Stimulated activated CD8-positive, alpha-beta memory T cell treated with anti-CD3 and anti-CD28 coated beads, Interleukin-4, amount 100 ng/mL, for 24 hours (primary cell): ENCODE results near the gene GATAD2B.
"Not testable (repeated sequence)": the region's sequence is repeated elsewhere in the genome, so short reads cannot be mapped to it uniquely, and the experiment has no call there.

Experiments used
- DNase-seq: peaks from one replicate; pipeline ENCODE4 v3.0.0-alpha.2; 2020; ENCODE audit warnings: low read depth

GATAD2B gene

GRCh38 chr1:153929981-153930948 is 7.5 kb upstream of the GATAD2B start:
- DNase-seq, result no peak

- no peak for DNase-seq
Observed at GRCh38 chr1:153929426-153929825, 6.7 kb upstream of the GATAD2B start.

GRCh38 chr1:153928791-153929341 is 6.1 kb upstream of the GATAD2B start:
- no peak for DNase-seq

GRCh38 chr1:153928245-153928644 is 5.5 kb upstream of the GATAD2B start:
- DNase-seq, result no peak

- no peak for DNase-seq
Observed at GRCh38 chr1:153926405-153926804, 3.6 kb upstream of the GATAD2B start.

- peak; percentile 51 for DNase-seq
Observed at GRCh38 chr1:153922076-153922971, 448 bp downstream of the GATAD2B start.

GRCh38 chr1:153921803-153922075 is 1.0 kb downstream of the GATAD2B start:
- DNase-seq, result no peak

- DNase-seq, result no peak
Observed at GRCh38 chr1:153921080-153921802, 1.5 kb downstream of the GATAD2B start.

- DNase-seq, result no peak
Observed at GRCh38 chr1:153919876-153920852, 2.6 kb downstream of the GATAD2B start.

GRCh38 chr1:153916297-153916696 is 6.5 kb downstream of the GATAD2B start:
- DNase-seq, result no peak

GRCh38 chr1:153912349-153912748 is 10.4 kb downstream of the GATAD2B start:
- DNase-seq, result no peak

GRCh38 chr1:153910560-153910959 is 12.2 kb downstream of the GATAD2B start:
- DNase-seq, result not testable (repeated sequence)

- no peak for DNase-seq
Observed at GRCh38 chr1:153908071-153908470, 14.7 kb downstream of the GATAD2B start.

GRCh38 chr1:153907134-153907533 is 15.6 kb downstream of the GATAD2B start:
- no peak for DNase-seq

- no peak for DNase-seq
Observed at GRCh38 chr1:153906396-153906795, 16.4 kb downstream of the GATAD2B start.

- DNase-seq, result not testable (repeated sequence)
Observed at GRCh38 chr1:153905908-153906307, 16.9 kb downstream of the GATAD2B start.

- no peak for DNase-seq
Observed at GRCh38 chr1:153903841-153904455, 18.8 kb downstream of the GATAD2B start.

- DNase-seq, result no peak
Observed at GRCh38 chr1:153899509-153899908, 23.3 kb downstream of the GATAD2B start.

GRCh38 chr1:153895866-153896265 is 26.9 kb downstream of the GATAD2B start:
- not testable (repeated sequence) for DNase-seq

- DNase-seq, result not testable (repeated sequence)
Observed at GRCh38 chr1:153891042-153891441, 31.7 kb downstream of the GATAD2B start.
